ENCODE results near the gene ADH1B.
"Not testable (repeated sequence)": the region's sequence is repeated elsewhere in the genome, so short reads cannot be mapped to it uniquely, and the experiment has no call there.

Gene ADH1B

DNA sequence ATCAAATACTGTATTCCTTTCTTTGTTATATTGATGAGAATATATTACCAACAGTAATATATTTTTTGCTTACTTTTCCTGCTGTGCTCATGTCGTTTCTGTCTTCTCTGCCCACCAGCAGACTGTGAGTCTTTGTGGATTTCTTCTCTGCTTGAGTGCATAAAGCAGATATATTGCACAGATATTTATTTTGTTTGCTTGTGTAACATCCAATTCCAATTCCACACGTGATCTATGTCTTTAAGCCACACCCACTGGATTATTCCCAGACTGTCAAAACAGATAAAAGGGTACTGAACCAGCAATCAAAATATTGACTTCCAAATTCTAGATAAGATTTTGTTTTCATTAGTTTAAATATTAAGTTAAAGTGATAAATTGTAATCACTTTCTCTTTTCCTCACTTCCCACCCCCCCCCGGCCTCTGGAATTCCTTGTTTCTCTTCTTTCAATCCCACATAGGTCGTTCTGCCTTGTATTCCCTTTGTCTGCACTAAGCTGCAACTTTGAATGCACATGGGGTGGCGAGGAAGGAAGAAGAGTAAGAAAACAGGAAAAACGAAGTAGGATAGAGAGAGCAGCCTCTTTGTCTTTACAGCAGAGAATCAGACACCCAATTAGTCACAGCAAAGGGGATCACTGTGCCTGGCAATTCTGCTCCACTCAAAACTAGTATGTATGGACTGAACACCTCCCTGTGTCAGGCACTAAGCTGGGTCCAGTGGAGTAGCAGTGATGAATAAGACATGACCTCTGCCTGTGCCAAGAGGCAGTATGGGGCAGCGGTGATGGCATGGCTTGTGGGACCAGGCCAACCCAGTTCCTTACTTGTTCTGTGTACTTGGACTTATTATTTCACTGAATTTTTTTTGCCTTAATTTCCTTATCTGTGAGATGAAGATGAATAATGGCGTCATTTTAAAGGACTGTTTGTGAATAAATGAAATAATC lies at the start of gene ADH1B:
Gene ADH1B (minus strand): TSS at position 161 of the 951 bp plus-strand sequence. CDS start 70 bp downstream, at position 91.
- DNase-seq (ENCODE audit: low read depth), result no peak

DNA sequence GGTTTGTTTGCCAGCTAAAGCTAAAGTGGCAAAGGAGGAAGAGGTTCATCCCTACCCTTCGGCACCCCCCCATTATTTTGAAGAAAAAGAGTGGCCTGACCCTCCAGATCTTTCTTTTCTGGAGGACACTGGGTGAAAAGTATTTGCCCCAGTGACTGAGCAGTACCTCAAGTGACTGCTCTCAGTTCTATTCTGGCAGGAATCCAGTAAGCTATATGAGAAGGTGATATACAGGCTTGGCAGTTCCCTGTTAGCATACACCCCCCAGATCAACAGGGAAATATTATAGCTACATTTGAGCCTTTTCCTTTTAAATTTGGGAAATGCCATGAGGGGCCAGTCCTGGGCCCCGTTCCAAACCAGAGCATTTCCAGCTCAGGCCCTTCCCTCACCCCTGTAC lies 46.6 kb upstream of the ADH1B start:
- DNase-seq (ENCODE audit: low read depth), result not testable (repeated sequence)

DNA sequence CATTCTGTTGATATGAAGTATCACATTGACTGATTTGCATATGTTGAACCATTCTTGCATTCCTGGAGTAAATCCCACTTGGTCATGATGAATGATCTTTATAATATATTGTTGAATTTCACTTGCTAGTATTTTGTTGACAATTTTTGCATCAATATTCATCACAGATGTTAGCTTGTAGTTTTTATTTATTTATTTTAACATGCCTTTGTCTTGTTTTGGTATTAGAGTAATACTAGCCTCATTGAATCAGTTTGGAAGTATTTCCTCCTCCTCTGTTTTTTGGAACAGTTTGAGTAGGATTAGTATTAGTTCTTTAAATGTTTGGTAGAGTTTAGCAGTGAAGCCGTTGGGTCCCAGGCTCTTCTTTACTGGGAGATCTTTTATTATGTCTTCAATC lies 45.3 kb upstream of the ADH1B start:
- no peak for DNase-seq (ENCODE audit: low read depth)

DNA sequence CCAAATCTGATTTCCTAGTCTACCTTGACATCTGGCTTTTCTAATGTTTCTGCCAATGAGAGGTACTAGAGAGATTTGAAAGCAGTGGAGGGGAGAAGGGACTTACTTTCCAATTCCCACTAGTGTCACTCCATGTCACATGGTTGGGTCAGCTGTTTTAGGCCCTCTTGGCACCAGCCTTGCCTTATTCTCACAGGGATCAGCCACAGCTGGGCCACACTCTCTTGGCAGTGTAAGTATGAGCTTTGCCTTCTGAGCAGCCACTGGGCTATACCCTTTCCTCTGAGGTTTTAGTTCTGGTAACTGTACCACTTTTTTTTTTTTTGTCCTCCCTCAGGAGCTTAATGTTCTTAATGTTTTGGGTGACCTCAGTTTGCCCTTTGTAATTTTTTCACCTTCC lies 41.6 kb upstream of the ADH1B start:
- DNase-seq (ENCODE audit: low read depth), result no peak

DNA sequence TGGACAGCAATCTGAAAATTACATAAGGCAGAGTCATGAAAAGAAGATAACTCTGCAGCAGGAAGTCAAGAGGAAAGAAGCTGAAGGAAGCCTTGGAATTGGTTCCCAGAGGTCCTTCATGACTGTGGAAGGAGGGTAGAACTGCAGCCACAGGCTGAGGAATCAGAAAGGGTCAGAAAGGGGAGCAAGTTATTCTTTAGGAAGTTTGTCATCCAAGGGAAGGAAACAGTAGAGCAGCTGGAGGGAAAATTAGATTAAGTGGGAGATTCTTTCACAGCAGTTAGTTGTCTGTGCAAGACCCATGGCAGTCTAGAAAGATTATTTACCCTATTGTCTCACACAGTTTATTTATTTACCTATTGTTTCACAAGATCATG lies 40.7 kb upstream of the ADH1B start:
- DNase-seq (ENCODE audit: low read depth), result no peak

DNA sequence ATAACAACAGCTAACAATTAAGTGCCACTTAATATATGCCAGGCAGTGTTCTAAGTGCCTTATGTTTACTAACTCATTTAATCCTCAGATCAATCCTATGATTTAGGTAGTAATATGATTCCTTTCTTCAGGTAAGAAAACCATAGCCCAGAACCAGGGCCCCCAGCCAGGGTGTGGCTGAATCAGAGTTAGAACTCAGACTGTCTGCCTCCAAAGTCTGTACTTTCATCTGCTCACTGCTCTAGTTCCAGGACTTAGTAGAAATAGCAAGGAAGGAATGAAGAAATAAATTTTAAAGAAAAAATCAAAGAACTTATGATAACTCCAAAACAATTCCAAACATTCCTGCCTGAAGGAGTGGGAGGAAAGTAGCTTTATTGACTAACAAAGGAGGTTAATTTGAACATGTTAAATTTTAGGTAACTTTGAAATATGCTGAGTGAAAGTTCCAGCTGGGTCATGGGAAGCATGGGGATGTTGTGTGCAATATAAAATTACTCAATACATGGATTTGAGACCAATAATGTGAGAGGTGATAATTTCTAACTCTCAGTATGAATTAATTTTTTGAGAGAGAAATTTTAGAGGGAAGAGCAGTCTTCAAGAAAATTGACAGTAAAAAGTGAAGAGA lies 40.2 kb upstream of the ADH1B start:
- DNase-seq (ENCODE audit: low read depth), result no peak

DNA sequence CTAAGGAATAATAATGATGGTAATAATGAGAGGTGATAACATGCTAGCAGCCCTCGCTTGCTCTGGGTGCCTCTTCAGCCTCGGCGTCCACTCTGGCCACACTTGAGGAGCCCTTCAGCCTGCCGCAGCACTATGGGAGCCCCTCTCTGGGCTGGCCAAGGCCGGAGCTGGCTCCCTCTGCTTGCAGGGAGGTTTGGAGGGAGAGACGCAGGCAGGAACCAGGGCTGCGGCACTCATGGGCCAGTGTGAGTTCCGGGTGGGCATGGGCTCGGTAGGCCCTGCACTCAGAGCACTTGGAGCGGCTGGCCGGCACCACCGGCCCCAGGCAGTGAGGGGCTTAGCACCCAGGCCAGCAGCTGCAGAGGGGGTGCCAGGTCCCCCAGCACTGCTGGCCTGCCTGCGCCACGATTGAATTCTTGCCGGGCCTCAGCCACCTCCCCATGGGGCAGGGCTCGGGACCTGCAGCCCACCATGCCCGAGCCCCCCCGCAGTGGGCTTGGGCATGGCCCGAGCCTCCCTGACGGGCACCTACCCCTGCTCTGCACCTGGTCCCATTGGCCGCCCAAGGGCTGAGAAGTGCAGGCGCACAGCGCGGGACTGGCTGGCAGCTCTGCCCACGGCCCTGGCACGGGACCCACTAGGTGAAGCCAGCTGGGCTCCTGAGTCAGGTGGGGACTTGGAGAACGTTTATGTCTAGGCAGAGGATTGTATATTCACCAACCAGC lies 38.4 kb upstream of the ADH1B start:
- no peak for DNase-seq (ENCODE audit: low read depth)

DNA sequence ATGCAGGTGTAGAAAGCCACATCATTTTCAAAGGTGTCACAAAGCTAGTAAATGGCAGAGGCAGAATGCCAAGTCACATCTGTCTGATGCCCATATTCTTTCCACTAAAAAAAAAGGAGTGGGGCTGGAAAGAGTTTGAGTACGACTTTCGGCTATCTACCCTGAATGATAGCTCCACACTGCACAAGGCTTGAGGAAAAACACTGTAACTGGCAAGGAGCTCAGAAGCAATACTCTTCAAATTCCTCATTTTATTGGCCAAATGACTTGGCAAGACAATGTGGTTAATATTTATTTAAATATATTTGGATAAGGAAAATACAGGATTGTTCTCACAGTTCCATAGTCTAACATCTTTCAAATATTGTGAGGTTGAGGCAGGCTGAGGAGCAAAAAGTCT lies 36.7 kb upstream of the ADH1B start:
- no peak for DNase-seq (ENCODE audit: low read depth)

DNA sequence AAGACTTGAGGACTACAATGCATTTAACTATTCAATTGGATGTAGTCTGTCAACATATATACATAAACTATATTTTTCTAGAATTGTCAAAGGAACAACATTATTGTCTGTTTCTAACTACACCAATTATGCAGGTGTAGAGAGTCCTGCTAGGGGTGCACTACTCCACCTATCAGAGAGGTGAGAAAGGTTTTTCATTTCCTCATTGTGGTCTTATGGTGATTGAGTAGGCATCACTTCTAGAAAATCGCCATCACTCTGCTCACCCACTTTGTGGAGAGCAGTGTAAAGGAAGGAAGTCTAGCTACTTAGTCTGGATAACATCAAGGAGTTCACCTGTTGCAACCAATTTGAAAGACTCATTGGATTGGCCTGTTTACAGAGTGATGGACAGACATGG lies 35.8 kb upstream of the ADH1B start:
- DNase-seq (ENCODE audit: low read depth), result no peak

DNA sequence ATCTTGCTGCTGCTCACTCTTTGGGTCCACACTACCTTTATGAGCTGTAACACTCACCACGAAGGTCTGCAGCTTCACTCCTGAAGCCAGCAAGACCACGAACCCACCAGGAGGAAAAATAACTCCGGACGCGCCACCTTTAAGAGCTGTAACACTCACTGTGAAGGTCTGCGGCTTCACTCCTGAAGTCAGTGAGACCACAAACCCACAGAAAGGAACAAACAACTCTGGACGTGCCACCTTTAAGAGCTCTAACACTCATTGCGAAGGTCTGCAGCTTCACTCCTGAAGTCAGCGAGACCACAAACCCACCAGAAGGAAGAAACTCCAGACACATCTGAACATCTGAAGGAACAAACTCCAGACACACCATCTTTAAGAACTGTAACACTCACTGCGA lies 34.9 kb upstream of the ADH1B start:
- not testable (repeated sequence) for DNase-seq (ENCODE audit: low read depth)

DNA sequence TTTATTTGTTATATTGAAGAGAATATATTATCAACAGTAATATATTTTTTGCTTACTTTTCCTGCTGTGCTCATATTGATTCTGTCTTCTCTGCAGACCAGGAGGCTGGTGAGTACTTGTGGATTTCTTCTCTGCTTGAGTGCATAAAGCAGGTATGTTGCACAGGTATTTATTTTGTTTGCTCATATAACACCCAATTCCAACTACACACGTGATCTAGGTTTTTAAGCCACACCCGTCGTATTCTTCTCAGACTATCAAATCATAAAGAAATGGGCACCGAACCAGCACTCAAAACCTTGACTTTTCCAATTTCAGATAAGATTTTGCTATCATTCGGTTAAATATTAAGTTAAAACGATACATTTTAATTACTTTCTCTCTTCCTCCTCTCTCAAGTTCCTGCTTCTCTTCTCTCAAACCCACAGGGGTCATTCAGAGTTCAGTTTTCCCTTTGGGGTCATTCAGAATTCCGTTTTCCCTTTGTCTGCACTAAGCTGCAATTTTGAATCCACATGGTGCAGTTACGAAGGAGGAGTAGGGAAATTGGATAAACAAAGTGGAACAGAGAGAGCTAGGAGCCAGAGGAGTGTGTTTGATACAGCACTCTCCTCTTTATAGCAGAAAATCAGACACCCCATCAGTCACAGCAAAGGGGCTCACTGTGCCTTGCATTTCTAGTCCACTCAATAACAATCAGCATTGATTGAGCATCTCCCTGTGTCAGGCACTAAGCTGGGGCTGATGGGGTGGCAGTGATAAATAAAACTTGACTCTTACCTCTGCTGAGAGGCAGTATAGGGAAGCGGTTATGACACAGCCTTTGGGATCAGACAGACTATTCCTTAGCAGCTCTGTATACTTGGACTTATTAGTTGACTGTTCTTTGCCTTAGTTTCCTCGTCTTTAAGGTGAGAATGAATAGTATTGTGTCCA lies 31.7 kb upstream of the ADH1B start, which contains the start of gene ADH1C:
Gene ADH1C (minus strand): TSS at position 145 of the 936 bp plus-strand sequence. CDS start 71 bp downstream, at position 74.
- no peak for DNase-seq (ENCODE audit: low read depth)

DNA sequence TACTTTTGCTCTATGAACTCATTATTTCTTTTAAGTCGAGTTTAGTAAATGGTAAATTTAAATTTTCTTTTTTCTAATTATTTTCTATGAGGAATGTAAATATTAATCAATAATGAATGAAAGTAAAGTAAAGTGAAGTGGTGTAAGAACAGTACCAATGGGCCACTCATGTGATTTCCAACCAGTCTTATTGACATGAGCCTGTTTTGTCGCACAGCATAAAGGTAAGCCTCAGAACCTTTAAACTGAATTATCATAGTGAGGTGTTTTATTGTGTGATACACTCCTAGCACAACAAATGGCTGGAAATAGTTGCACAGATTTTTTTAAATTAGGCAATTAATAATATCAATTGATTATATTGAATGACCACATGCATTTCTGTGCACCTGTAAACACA lies 30.3 kb upstream of the ADH1B start:
- no peak for DNase-seq (ENCODE audit: low read depth)

DNA sequence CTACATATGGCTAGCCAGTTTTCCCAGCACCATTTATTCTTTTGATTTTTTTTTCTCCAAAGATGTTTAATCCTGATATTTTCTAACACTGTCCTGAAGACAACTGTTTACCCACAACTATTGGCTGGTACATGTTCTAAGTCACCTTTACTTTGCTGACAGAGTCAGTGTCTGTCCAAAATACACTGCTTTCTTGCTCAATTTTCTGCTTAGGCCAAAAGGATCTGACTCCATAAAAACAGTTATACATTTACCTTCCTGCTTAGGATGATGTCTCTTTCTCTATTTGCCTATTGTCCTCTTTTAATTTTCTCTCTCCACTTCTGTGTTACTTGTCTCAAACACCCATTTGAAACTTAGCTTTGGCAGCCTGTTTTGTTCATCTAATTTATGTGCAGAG lies 28.1 kb upstream of the ADH1B start:
- DNase-seq (ENCODE audit: low read depth), result no peak

DNA sequence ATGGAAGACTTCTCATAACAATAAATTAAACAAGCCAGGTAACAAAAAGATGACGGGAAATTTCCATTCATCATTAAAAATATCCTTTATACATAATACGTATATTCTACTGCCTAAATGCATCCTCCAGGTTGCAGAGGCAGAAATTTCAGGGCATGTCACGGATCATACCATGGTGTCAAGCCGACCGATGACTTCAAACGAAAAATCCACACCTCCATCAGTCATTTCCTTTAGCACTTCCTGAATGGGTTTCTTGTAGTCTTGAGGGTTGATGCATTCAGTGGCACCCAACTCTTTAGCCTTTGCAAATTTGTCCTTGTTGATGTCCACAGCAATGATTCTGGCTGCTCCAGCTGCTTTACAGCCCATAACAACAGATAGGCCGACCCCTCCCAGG lies 21.4 kb upstream of the ADH1B start:
- DNase-seq (ENCODE audit: low read depth), result not testable (repeated sequence)

DNA sequence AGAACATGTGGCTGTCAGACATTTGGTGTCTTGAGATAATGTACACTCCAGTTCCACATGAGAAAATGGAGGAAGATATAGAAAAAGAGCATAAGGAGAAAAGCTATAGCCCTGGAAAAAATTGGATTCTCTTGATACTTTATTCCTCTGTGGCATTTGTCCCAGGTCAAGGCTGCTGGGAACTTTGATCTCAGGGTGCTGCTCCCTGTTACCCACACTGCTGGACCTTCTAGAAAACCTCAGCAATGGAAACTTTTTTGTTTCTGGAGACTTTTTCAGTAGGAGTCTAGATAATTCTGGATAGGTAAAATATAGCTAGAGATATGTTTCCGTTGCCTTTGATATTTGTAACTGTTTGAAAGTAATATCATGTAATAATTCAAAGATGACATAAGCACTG lies 20.2 kb upstream of the ADH1B start:
- no peak for DNase-seq (ENCODE audit: low read depth)

DNA sequence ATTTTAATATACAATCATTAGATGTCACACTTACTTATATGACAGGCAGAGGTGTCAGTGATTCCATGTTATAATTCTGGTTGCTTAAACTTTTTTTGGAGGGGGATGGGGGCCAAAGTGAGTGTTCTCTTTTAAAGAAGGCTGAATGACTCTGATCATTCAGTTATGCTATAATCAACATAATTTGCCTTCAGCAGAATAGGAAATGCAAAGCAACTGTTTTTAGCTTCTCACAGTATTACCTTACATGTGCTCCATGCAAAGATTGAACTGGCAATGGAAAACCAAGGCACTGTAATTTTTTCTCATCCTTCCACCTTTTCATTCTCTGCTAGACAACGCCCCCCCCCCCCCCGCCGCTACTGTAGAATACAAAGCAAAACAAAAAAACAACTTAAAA lies 18.0 kb upstream of the ADH1B start:
- no peak for DNase-seq (ENCODE audit: low read depth)

DNA sequence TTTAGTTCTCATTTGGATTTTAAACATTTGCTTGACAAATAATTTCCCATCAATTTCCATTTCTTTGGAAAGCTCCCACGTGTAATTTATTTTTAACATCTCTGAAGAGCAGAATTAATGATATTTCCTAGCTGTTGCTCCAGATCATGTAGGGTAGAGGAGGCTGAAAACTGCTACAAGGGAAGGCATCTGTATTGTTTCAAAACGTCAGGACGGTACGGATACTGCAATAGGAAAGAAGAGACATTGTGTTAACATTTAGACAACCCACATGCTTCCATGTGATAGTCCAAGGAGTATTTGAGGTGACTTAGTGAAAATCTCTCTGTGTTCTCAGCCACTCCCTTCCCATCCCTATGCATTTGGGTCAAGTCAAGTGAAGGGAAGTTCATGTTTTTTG lies 15.4 kb upstream of the ADH1B start:
- DNase-seq (ENCODE audit: low read depth), result no peak

DNA sequence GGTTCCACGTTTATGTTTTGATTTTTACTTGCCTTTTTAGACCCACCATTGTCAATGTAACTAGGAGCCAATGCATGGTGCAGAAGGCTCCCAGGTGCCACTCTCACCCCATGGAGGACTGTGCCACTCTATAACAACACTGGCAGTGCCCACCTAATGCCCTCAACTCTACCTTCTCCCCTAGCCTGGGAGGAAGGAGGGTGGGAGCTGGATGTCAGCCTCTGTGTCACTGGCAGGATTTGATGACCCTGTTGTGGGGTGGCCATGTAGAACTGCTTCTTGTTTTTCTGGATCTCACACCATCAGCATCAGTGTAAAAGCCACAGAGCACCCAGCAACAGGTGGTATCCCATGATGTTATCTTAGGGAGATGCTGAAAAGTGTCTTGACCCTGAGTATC lies 13.7 kb upstream of the ADH1B start:
- DNase-seq (ENCODE audit: low read depth), result no peak

DNA sequence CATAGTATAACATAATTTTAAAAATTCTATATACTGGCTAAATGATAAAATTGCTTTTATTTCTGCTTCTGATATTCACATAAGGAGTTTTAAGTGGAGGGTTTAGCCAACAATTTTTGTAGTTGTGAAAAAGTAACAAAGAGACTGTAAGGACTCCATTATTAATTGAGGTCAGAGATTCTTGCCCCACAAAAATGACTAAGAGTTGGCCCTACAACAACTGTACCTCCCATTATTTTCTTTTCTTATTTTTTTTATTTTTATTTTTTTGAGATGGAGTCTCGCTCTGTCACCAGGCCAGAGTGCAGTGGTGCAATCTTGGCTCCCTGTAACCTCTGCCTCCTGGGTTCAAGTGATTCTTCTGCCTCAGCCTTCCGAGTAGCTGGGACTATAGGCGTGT lies 9.4 kb upstream of the ADH1B start:
- DNase-seq (ENCODE audit: low read depth), result no peak

DNA sequence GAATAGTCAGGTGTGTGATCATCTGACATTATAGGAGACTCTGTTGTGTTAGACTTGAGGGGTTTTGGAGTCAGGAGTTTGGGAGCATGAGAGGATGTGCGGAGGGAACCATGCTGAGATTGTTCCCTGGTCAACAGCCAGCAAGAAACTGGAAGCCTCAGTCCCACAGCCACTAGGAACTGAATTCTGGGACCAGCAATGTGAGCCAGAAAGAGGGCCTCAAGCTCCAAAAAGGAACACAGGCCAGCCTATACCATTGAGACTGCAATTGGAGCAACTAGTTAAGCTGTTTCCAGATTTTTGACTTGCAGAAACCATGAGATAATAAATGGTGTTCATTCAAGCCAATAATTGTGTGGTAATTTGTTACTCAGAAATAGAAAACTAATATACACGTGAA lies 8.7 kb upstream of the ADH1B start:
- DNase-seq (ENCODE audit: low read depth), result no peak

DNA sequence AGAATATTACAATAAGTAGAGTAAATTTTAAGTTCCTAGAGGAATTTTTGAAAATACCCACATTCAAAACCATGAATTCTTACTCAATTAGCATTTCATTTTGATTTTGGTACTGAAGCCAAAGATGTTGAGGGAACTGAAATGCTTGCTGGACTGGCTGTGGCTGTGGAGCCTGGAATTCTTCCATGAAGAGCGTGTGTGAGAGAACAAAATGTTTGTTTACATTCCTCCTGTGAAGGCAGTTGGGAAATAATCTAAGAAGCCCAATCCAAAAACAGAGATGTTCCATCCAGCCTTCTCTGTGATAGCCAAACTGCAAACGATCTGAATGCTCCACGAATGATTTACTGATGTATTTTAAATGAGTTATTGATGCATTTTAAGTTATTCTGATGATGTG lies 3.8 kb upstream of the ADH1B start:
- peak; percentile 10 for DNase-seq (ENCODE audit: low read depth)

DNA sequence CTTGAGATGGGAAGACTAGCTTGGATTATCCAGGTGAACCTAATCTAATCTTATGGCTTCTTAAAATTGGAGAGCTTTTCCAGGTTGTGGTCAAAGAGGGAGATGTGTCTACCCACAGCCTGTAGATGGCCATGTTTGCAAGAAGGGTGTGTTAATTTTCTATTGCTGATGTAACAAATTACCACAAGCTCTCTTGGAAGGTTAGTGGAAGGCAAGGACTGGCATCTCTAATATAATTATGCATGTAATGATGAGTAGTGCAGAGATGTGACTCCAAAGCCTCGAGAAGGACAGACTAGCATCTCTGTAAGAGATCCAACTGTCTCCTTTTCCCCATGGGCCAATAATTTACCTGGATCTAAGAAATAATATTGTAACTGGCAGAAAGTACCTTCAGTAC lies 3.2 kb upstream of the ADH1B start:
- no peak for DNase-seq (ENCODE audit: low read depth)

Measured in non-pigmented ciliary epithelial cell (primary cell).